ENCODE data around the gene PALD1. TPM values are rescaled to one million over a fixed set of nuclear protein-coding genes. Genes with fewer than 3 reads are reported as not detected.
"Not testable (repeated sequence)": the region's sequence is repeated elsewhere in the genome, so short reads cannot be mapped to it uniquely, and the experiment has no call there.

The PALD1 gene
- total and polyA plus RNA-seq, 2 experiments from 2014 or later = 11.9 to 58.2 TPM

GRCh38 chr10:70613941-70614340 is 135.4 kb downstream of the PALD1 start:
- no peak overlapping the region for H2AFZ ChIP-seq
- no peak overlapping the region for H3K4me3 Mint-ChIP-seq
- H3K27me3 ChIP-seq (ENCODE audit: insufficient read depth) = no peaks in the 10 kb centered on the region
- H3K9me3 Mint-ChIP-seq = no peaks in the 10 kb centered on the region; the same call in 2 of the 3 replicates
- ATAC-seq (no peak), DNase-seq (ENCODE audit: low spot score) (no peak)
- no peak overlapping the region for H3K27ac Mint-ChIP-seq
- no peaks in the 10 kb centered on the region; the same call in 1 of the 2 replicates for H3K9me2 ChIP-seq (ENCODE audit: insufficient read depth)
- H3F3A ChIP-seq (replicated peaks; ENCODE audit: low read depth) = peaks cover 4% of the 10 kb centered on the region; the same call in 1 of the 2 replicates
- H3K4me1 Mint-ChIP-seq = no peaks in the 10 kb centered on the region
- no peaks in the 10 kb centered on the region for H4K20me1 ChIP-seq (replicated peaks; ENCODE audit: insufficient read depth)
- no peak overlapping the region for H3K27ac ChIP-seq (ENCODE audit: low read depth)
- no peaks in the 10 kb centered on the region for H3K27me3 Mint-ChIP-seq (ENCODE audit: insufficient read depth, low read depth, poor library complexity)
- H3K36me3 ChIP-seq (ENCODE audit: insufficient read depth) = no peaks in the 10 kb centered on the region
- H3K36me3 Mint-ChIP-seq (ENCODE audit: low read depth) = no peaks in the 10 kb centered on the region
- H3K4me3 ChIP-seq = no peak overlapping the region
- no peaks in the 10 kb centered on the region for H3K79me2 ChIP-seq (replicated peaks; ENCODE audit: insufficient read depth)
- H3K4me1 ChIP-seq (ENCODE audit: insufficient read depth) = no peaks in the 10 kb centered on the region
- no peak overlapping the region for H3K4me2 ChIP-seq
- TF ChIP-seq JUNB (IDR thresholded peaks at IDR 0.05; ENCODE audit: unreplicated experiment) = no peak
- no peak for TF ChIP-seq ZNF462 (CRISPR knock-in tag; IDR thresholded peaks at IDR 0.05)
- no peak for TF ChIP-seq ZNF331 (CRISPR knock-in tag; IDR thresholded peaks at IDR 0.05; ENCODE audit: low read depth)
- TF ChIP-seq STAT1 (IDR thresholded peaks at IDR 0.05; ENCODE audit: unreplicated experiment) = no peak
- TF ChIP-seq NANOG (IDR thresholded peaks at IDR 0.05; ENCODE audit: borderline replicate concordance) = no peak
- TF ChIP-seq POLR2AphosphoS5 (IDR thresholded peaks at IDR 0.05; ENCODE audit: low read depth) = no peak
- no peak for TF ChIP-seq ZNF114 (CRISPR knock-in tag; IDR thresholded peaks at IDR 0.05)
- TF ChIP-seq CREB1 (CRISPR knock-in tag; IDR thresholded peaks at IDR 0.05; ENCODE audit: low read depth) = no peak
- TF ChIP-seq REST (IDR thresholded peaks at IDR 0.05; ENCODE audit: unreplicated experiment) = no peak
- TF ChIP-seq EZH2 (IDR thresholded peaks at IDR 0.05; ENCODE audit: low read depth, unreplicated experiment) = no peak

DNA sequence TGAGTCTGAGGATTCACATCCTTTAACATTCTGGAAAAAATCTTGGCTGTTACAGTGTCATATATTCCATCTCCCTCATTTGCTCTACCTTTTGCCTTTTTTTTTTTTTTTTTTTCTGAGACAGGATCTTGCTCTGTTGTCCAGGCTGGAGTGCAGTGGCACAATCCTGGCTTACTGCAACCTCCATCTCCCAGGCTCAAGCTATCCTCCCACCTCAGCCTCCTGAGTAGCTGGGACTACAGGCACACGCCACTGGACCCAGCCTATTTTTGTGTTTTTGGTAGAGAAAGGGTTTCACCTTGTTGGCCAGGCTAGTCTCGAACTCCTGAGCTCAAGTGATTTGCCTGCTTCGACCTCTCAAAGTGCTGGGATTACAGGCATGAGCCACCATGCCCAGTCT is 135.8 kb downstream of the PALD1 start:
- H3K4me1 ChIP-seq (ENCODE audit: insufficient read depth); H3K36me3 ChIP-seq (ENCODE audit: insufficient read depth); H3K27ac ChIP-seq (ENCODE audit: low read depth); H3K27me3 ChIP-seq (ENCODE audit: insufficient read depth); H3K27me3 Mint-ChIP-seq (ENCODE audit: insufficient read depth, low read depth, poor library complexity); H3F3A ChIP-seq (replicated peaks; ENCODE audit: low read depth); H2AFZ ChIP-seq; H3K79me2 ChIP-seq (replicated peaks; ENCODE audit: insufficient read depth); DNase-seq (ENCODE audit: low spot score); H3K9me3 Mint-ChIP-seq; ATAC-seq; H4K20me1 ChIP-seq (replicated peaks; ENCODE audit: insufficient read depth); H3K4me3 ChIP-seq; H3K36me3 Mint-ChIP-seq (ENCODE audit: low read depth); H3K4me2 ChIP-seq; H3K9me2 ChIP-seq (ENCODE audit: insufficient read depth); H3K4me1 Mint-ChIP-seq; H3K27ac Mint-ChIP-seq; H3K4me3 Mint-ChIP-seq: not testable (repeated sequence)
